Stomach (tissue), 4 donors: Measurements from ENCODE around the gene COQ10A.

Experiments
- EP300 ChIP-seq: sonication (generic); formaldehyde crosslinking; IDR thresholded peaks from one replicate; pipeline ENCODE4 v1.6.1; 2017; ENCODE audit warnings: antibody characterized with exemption
- POLR2A ChIP-seq, 4 donors: fragments of 450-650 bp; IDR thresholded peaks; one replicate each; pipeline ENCODE4 v1.6.1; 2016; ENCODE audit warnings: antibody characterized with exemption in 4 of 4, control low read depth in 2 of 4, mild to moderate bottlenecking in 1 of 4, moderate library complexity in 1 of 4
- POLR2AphosphoS5 ChIP-seq, 3 donors: sonication (generic); formaldehyde crosslinking; IDR thresholded peaks; one replicate each; pipeline ENCODE4 v1.6.1; 2016; ENCODE audit warnings: antibody characterized with exemption in 3 of 3
- TF ChIP-seq, protein P1 (sequence below), 7 experiments: fragments of 450-650 bp in 4 of 7; fragments of 200-600 bp in 3 of 7; sonication (generic) in 3 of 7; IDR thresholded peaks; one replicate each; pipeline ENCODE4 v1.5.1; 2016 to 2019; ENCODE audit warnings: antibody characterized with exemption in 7 of 7, control low read depth in 2 of 7, mild to moderate bottlenecking in 1 of 7

- TF ChIP-seq POLR2A (IDR thresholded peaks at IDR 0.05) (no peak), EP300 (no peak), POLR2AphosphoS5 (IDR thresholded peaks at IDR 0.05) (no peak)
- TF ChIP-seq, protein P1, sequence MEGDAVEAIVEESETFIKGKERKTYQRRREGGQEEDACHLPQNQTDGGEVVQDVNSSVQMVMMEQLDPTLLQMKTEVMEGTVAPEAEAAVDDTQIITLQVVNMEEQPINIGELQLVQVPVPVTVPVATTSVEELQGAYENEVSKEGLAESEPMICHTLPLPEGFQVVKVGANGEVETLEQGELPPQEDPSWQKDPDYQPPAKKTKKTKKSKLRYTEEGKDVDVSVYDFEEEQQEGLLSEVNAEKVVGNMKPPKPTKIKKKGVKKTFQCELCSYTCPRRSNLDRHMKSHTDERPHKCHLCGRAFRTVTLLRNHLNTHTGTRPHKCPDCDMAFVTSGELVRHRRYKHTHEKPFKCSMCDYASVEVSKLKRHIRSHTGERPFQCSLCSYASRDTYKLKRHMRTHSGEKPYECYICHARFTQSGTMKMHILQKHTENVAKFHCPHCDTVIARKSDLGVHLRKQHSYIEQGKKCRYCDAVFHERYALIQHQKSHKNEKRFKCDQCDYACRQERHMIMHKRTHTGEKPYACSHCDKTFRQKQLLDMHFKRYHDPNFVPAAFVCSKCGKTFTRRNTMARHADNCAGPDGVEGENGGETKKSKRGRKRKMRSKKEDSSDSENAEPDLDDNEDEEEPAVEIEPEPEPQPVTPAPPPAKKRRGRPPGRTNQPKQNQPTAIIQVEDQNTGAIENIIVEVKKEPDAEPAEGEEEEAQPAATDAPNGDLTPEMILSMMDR (IDR thresholded peaks at IDR 0.05): no peak
These were observed 41.8 kb upstream of the COQ10A start for GRCh38 chr12:56224954-56225353.
